HFFc6 (cell line): Measurements from ENCODE around the gene MOB2. TPM values are rescaled to one million over a fixed set of nuclear protein-coding genes. Genes with fewer than 3 reads are reported as not detected.

Source experiments
- DNase-seq: peaks from one replicate; pipeline ENCODE4 v3.0.0-alpha.2; 2018
- H3K27ac Mint-ChIP-seq: 2 replicates; pipeline ENCODE4 v1.8.0; 2020; ENCODE audit warnings: mild to moderate bottlenecking, mixed read lengths
- H3K27me3 Mint-ChIP-seq: 2 replicates; pipeline ENCODE4 v1.8.0; 2021; ENCODE audit warnings: mild to moderate bottlenecking, moderate library complexity, mixed read lengths; ENCODE audit not compliant: insufficient read depth
- H3K36me3 Mint-ChIP-seq: 2 replicates; pipeline ENCODE4 v1.8.0; 2021; ENCODE audit warnings: low read depth, mixed read lengths
- H3K4me1 Mint-ChIP-seq: 2 replicates; pipeline ENCODE4 v1.8.0; 2020; ENCODE audit warnings: low read depth, mixed read lengths
- H3K4me3 Mint-ChIP-seq: 2 replicates; pipeline ENCODE4 v1.8.0; 2020; ENCODE audit warnings: mild to moderate bottlenecking, moderate library complexity, mixed read lengths
- H3K9me3 Mint-ChIP-seq: 2 replicates; pipeline ENCODE4 v1.8.0; 2020; ENCODE audit warnings: mild to moderate bottlenecking, mixed read lengths
- CTCF ChIP-seq: fragments of 200-600 bp; sonication (generic); IDR thresholded peaks from 2 replicates; pipeline ENCODE4 v1.5.0; 2021; ENCODE audit warnings: antibody characterized with exemption, mild to moderate bottlenecking
- total RNA-seq, 6 experiments: library from RNA; stranded (reverse); fragmentation: NEBNext Ultra II Directional; extraction: Animal tissue kit (Norgen Biotek cat#: 25700); gene quantifications; 2 replicates in 1 of 6; 3 replicates in 5 of 6; pipeline ENCODE4 v1.2.3, GENCODE V29; 2021

The MOB2 gene
- total RNA-seq, 6 experiments from 2014 or later: 19.6 to 27.4 (median 21.4) TPM

- no peaks in the 10 kb centered on the region for H3K9me3 Mint-ChIP-seq
- H3K27ac Mint-ChIP-seq: no peak overlapping the region
- no peak overlapping the region for H3K4me3 Mint-ChIP-seq
- no peaks in the 10 kb centered on the region for H3K4me1 Mint-ChIP-seq
- DNase-seq: no peak
- no peaks in the 10 kb centered on the region for H3K36me3 Mint-ChIP-seq
- no peak for TF ChIP-seq CTCF
- H3K27me3 Mint-ChIP-seq: no peaks in the 10 kb centered on the region; the same call in 1 of the 2 replicates
Observed at GRCh38 chr11:1442163-1442562, 44.4 kb downstream of the MOB2 start.

- TF ChIP-seq CTCF: no peak
- Mint-ChIP-seq H3K27ac (no peak overlapping the region), H3K27me3 (no peaks in the 10 kb centered on the region; the same call in 1 of the 2 replicates), H3K4me1 (no peaks in the 10 kb centered on the region), H3K9me3 (no peaks in the 10 kb centered on the region), H3K4me3 (no peak overlapping the region), H3K36me3 (no peaks in the 10 kb centered on the region)
- no peak for DNase-seq
Observed at GRCh38 chr11:1440496-1440895, 46.1 kb downstream of the MOB2 start.

GRCh38 chr11:1440066-1440465 is 46.5 kb downstream of the MOB2 start:
- H3K4me3 Mint-ChIP-seq: no peak overlapping the region
- no peaks in the 10 kb centered on the region for H3K9me3 Mint-ChIP-seq
- no peak for DNase-seq
- no peaks in the 10 kb centered on the region for H3K36me3 Mint-ChIP-seq
- no peak overlapping the region for H3K27ac Mint-ChIP-seq
- no peak for TF ChIP-seq CTCF
- H3K4me1 Mint-ChIP-seq: no peaks in the 10 kb centered on the region
- H3K27me3 Mint-ChIP-seq: no peaks in the 10 kb centered on the region; the same call in 1 of the 2 replicates

GRCh38 chr11:1439341-1439740 is 47.2 kb downstream of the MOB2 start:
- Mint-ChIP-seq H3K27me3 (no peaks in the 10 kb centered on the region; the same call in 1 of the 2 replicates), H3K9me3 (no peaks in the 10 kb centered on the region), H3K27ac (no peak overlapping the region), H3K36me3 (no peaks in the 10 kb centered on the region), H3K4me3 (no peak overlapping the region), H3K4me1 (no peaks in the 10 kb centered on the region)
- no peak for TF ChIP-seq CTCF
- no peak for DNase-seq

GRCh38 chr11:1438967-1439330 is 47.6 kb downstream of the MOB2 start:
- no peak for DNase-seq
- no peaks in the 10 kb centered on the region for H3K9me3 Mint-ChIP-seq
- no peak overlapping the region for H3K27ac Mint-ChIP-seq
- no peaks in the 10 kb centered on the region for H3K36me3 Mint-ChIP-seq
- no peaks in the 10 kb centered on the region for H3K4me1 Mint-ChIP-seq
- no peaks in the 10 kb centered on the region; the same call in 1 of the 2 replicates for H3K27me3 Mint-ChIP-seq
- H3K4me3 Mint-ChIP-seq: no peak overlapping the region
- no peak for TF ChIP-seq CTCF
